Duodenal mucosa (tissue), 2 donors: ENCODE results near the gene PSMD6.
A peak's percentile ranks its signal among the peaks of the same experiment; 100 is the strongest.

Source experiments
- H3K27ac ChIP-seq: one replicate; pipeline ENCODE4 v1.7.0; 2013; ENCODE audit warnings: low read depth, low read length
- H3K27me3 ChIP-seq, 2 donors: one replicate each; pipeline ENCODE4 v1.7.0; 2013; ENCODE audit warnings: low read length in 2 of 2, control low read depth in 1 of 2; ENCODE audit not compliant: insufficient read depth in 2 of 2, control insufficient read depth in 1 of 2
- H3K36me3 ChIP-seq, 2 donors: one replicate each; pipeline ENCODE4 v1.7.0; 2013; ENCODE audit warnings: low read length in 2 of 2, control low read depth in 1 of 2; ENCODE audit not compliant: insufficient read depth in 2 of 2, control insufficient read depth in 1 of 2
- H3K4me1 ChIP-seq, 2 donors: one replicate each; pipeline ENCODE4 v1.7.0; 2013; ENCODE audit warnings: low read length in 2 of 2, control low read depth in 1 of 2; ENCODE audit not compliant: insufficient read depth in 2 of 2, control insufficient read depth in 1 of 2
- H3K4me3 ChIP-seq, 2 donors: one replicate each; pipeline ENCODE4 v1.7.0; 2013; ENCODE audit warnings: low read length in 2 of 2, low read depth in 1 of 2
- H3K9ac ChIP-seq, 2 donors: one replicate each; pipeline ENCODE4 v1.7.0; 2013; ENCODE audit warnings: low read length in 2 of 2, low read depth in 1 of 2
- H3K9me3 ChIP-seq, 2 donors: one replicate each; pipeline ENCODE4 v1.7.0; 2013; ENCODE audit warnings: low read length in 2 of 2, control low read depth in 1 of 2; ENCODE audit not compliant: control insufficient read depth in 1 of 2

PSMD6 gene

GRCh38 chr3:63980830-63981498 is 42.3 kb downstream of the PSMD6 start:
- Histone ChIP-seq H3K4me1 (peaks cover 8 to 11% of the 10 kb centered on the region in 2 donors), H3K27me3 (no peaks in the 10 kb centered on the region), H3K27ac (no peak overlapping the region), H3K9me3 (no peaks in the 10 kb centered on the region), H3K4me3 (no peak overlapping the region), H3K9ac (no peak overlapping the region), H3K36me3 (peaks cover 27 to 55% of the 10 kb centered on the region in 2 donors)

DNA sequence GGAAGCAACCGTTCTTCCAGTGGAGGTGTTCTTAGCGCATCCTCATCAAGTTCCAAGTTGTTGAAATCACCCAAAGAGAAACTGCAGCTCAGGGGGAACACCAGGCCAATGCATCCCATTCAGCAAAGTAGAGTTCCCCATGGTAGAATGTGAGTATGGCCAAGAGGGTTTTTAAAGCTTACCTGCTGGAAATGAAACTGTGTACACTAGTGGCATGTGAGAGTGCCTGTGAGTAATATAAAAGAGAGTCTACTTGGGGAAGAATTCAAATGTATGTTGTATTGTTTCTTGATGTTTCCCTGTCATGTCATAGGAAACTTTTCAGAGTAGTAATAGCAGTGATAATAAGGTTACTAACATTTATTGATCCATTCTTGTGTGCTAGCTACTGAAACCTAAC is 43.3 kb downstream of the PSMD6 start:
- Histone ChIP-seq H3K27ac (no peak overlapping the region), H3K9ac (no peak overlapping the region), H3K9me3 (no peaks in the 10 kb centered on the region), H3K36me3 (peaks cover 26 to 46% of the 10 kb centered on the region in 2 donors), H3K27me3 (no peaks in the 10 kb centered on the region), H3K4me3 (peak overlapping the region in 1 of 2 donors; percentile 10), H3K4me1 (peaks cover 11 to 15% of the 10 kb centered on the region in 2 donors)

- H3K27me3 ChIP-seq: no peaks in the 10 kb centered on the region
- no peaks in the 10 kb centered on the region for H3K9me3 ChIP-seq
- peak overlapping the region in 1 of 2 donors; percentile 10 for H3K4me3 ChIP-seq
- no peak overlapping the region for H3K27ac ChIP-seq
- H3K9ac ChIP-seq: no peak overlapping the region
- peaks cover 11 to 16% of the 10 kb centered on the region in 2 donors for H3K4me1 ChIP-seq
- peaks cover 21 to 39% of the 10 kb centered on the region in 2 donors for H3K36me3 ChIP-seq
These were observed 44.0 kb downstream of the PSMD6 start for GRCh38 chr3:63979093-63979885.

DNA sequence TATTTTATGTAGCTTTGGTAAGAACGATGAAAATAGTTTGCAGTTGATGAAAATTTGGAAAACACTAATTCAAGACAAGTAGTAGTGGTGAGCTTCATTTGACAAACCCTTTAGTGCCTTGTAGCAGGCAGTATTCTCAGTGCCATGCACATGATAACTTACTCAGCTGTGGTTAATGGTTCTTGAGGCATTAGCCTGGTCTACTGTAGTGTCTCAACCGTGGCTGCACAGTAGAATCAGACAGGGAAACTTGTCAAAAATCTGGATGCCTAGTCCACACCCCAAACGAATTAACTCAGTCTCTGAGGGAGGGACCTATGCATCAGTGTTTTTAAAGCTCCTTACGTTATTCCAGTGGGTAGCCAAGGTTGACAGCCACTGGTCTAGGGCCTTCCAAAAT is 45.4 kb downstream of the PSMD6 start:
- Histone ChIP-seq H3K4me1 (peaks cover 11 to 18% of the 10 kb centered on the region in 2 donors), H3K9me3 (no peaks in the 10 kb centered on the region), H3K4me3 (no peak overlapping the region), H3K9ac (no peak overlapping the region), H3K36me3 (peaks cover 16 to 40% of the 10 kb centered on the region in 2 donors), H3K27ac (no peak overlapping the region), H3K27me3 (no peaks in the 10 kb centered on the region)

DNA sequence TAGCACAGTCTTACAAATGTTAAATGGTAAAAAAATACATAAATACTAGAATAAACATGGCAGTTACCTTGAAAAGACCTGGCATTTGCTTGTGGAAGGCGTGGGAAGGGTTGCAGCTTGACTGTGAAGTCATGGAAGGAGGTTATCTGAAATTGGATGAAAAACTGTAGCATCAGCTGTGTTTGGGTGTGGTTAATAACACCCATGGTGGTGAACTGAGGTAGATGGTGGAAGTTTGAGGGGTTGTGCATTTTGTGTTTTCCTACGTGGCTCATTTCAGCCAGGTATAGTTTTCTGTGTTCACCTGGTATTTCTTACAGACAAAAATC is 46.5 kb downstream of the PSMD6 start:
- peaks cover 11 to 28% of the 10 kb centered on the region in 2 donors for H3K4me1 ChIP-seq
- no peak overlapping the region for H3K4me3 ChIP-seq
- no peaks in the 10 kb centered on the region for H3K9me3 ChIP-seq
- H3K36me3 ChIP-seq: peaks cover 13 to 30% of the 10 kb centered on the region in 2 donors
- H3K27me3 ChIP-seq: no peaks in the 10 kb centered on the region
- H3K9ac ChIP-seq: no peak overlapping the region
- H3K27ac ChIP-seq: no peak overlapping the region

DNA sequence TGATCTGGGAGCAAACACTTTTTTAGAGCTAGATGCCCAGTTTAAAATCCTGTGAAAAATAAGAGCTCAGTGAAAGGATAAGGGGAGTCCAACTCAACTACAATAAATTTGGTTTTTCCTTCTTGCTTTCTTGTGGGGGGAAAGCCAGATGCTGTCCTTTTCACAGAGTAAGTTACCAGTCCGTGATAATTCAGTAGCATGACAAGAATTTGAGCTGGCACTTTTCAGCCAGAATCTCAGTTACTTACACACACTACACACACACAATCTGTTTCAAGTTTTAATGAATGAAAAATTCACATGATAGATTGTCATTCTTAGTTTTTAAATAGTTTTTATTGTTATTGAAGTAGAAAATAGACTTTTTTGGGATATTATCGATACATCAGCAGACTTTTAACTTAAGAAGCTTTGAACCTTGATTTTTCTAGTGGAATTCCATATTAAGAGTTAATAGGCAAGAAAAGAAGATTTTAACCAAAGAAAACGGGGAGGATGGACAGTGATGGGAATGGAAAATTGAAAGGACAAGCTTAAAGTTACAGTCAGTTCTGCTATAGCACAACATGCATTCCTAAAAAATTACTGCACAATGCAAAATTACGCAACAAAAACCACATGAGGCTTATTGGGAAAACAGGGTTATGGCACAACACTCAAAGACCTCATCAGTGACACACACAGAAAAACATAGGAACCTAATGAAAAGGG is 47.0 kb downstream of the PSMD6 start:
- Histone ChIP-seq H3K27ac (no peak overlapping the region), H3K4me3 (no peak overlapping the region), H3K4me1 (peaks cover 11 to 28% of the 10 kb centered on the region in 2 donors), H3K36me3 (peaks cover 11 to 25% of the 10 kb centered on the region in 2 donors), H3K9me3 (no peaks in the 10 kb centered on the region), H3K27me3 (no peaks in the 10 kb centered on the region), H3K9ac (no peak overlapping the region)

DNA sequence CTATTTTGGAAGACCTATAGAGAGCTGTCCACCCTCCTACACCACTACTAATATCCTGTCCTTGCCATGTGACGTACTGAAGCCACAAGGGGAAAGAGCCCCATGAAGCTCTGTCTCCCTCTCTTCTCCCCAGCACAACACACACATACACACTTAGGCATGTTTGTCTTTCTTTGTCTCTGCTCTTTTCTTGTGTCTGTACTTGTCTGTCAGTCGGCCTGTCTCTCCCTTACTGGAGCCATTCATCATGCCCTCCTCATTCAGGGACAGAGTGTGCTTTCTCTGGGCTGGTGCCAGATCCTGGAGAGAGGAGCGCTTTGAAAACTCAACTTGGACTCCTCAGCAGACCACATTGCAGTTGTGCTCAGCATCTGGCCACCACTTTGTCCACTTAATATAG is 47.6 kb downstream of the PSMD6 start:
- Histone ChIP-seq H3K9ac (no peak overlapping the region), H3K27ac (no peak overlapping the region), H3K4me1 (peaks cover 15 to 28% of the 10 kb centered on the region in 2 donors)

DNA sequence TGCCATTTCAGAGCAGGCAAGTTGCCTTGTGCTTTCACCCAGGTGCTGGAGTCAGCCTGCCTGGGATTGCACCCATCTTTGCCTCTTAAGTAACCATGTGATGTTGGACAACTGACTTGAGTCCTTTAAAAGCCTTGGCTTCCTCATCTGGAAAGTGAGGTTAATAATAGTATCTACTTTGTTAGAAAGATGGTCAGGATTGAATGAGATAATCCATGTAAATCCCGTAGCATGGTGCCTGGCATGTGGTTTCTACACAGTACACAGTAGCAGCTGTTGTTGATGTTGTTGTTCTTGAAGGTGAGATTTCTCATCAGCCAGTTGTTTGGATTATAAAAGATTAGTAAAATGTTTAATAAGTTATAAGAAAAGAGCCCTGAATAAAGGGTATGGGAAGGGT is 48.8 kb downstream of the PSMD6 start:
- Histone ChIP-seq H3K9me3 (no peaks in the 10 kb centered on the region), H3K4me3 (no peak overlapping the region), H3K27me3 (no peaks in the 10 kb centered on the region), H3K36me3 (peaks cover 0 to 7% of the 10 kb centered on the region in 2 donors), H3K27ac (no peak overlapping the region), H3K9ac (no peak overlapping the region), H3K4me1 (peaks cover 20 to 37% of the 10 kb centered on the region in 2 donors)

More for the DNA sequence above, 47.6 kb downstream of the PSMD6 start:
- H3K36me3 ChIP-seq: peaks cover 5 to 19% of the 10 kb centered on the region in 2 donors
- H3K9me3 ChIP-seq: no peaks in the 10 kb centered on the region
- no peak overlapping the region for H3K4me3 ChIP-seq
- no peaks in the 10 kb centered on the region for H3K27me3 ChIP-seq

DNA sequence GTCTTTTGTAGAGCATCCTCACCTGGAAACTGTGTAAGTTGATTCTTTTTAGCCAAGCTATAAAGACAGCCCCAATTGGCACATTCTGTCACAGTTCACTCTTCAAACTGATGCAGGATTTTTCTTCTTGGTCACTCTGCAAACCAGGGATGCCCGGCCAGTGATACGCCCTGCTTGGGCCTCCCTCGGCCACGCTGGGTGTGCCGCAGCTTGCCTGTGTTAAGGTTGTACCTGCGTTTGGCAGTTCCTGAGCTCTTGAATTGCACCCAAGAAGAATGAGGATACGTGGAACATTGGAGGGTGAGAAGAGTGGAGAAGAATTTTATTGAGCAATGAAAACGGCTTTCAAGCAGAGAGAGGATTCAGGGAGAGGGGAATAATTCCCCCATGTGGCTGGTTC is 49.9 kb downstream of the PSMD6 start:
- no peaks in the 10 kb centered on the region for H3K9me3 ChIP-seq
- no peak overlapping the region for H3K27ac ChIP-seq
- H3K4me3 ChIP-seq: no peak overlapping the region
- peaks cover 29 to 47% of the 10 kb centered on the region in 2 donors for H3K4me1 ChIP-seq
- H3K27me3 ChIP-seq: no peaks in the 10 kb centered on the region
- no peak overlapping the region for H3K9ac ChIP-seq
- H3K36me3 ChIP-seq: peaks cover 0 to 7% of the 10 kb centered on the region in 2 donors

- Histone ChIP-seq H3K27ac (no peak overlapping the region), H3K9ac (no peak overlapping the region), H3K4me3 (no peak overlapping the region), H3K4me1 (peaks cover 33 to 47% of the 10 kb centered on the region in 2 donors), H3K36me3 (peaks cover 0 to 7% of the 10 kb centered on the region in 2 donors), H3K27me3 (no peaks in the 10 kb centered on the region), H3K9me3 (no peaks in the 10 kb centered on the region)
These were observed 50.3 kb downstream of the PSMD6 start for GRCh38 chr3:63972987-63973386.
